Spinal cord (tissue), 10 donors: ENCODE results near the gene GRN. TPM values are rescaled to one million over a fixed set of nuclear protein-coding genes. Genes with fewer than 3 reads are reported as not detected.

Experiments used
- DNase-seq, 6 donors: peaks; one replicate each; pipeline versions ENCODE4 v3.0.0 to v3.0.0-alpha.2; 2013 to 2015; ENCODE audit warnings: low spot score in 6 of 6, low read depth in 4 of 6
- H3K27ac ChIP-seq: one replicate; pipeline ENCODE4 v1.5.1; 2013; ENCODE audit warnings: low read depth, low read length, control low read depth
- H3K27me3 ChIP-seq: one replicate; pipeline ENCODE4 v1.6.1; 2013; ENCODE audit warnings: low read length; ENCODE audit not compliant: control insufficient read depth, insufficient read depth
- H3K36me3 ChIP-seq: one replicate; pipeline ENCODE4 v1.6.1; 2013; ENCODE audit warnings: low read length; ENCODE audit not compliant: control insufficient read depth, insufficient read depth
- H3K4me1 ChIP-seq: one replicate; pipeline ENCODE4 v1.6.1; 2013; ENCODE audit warnings: low read length; ENCODE audit not compliant: control insufficient read depth, insufficient read depth
- H3K4me3 ChIP-seq: one replicate; pipeline ENCODE4 v1.5.1; 2013; ENCODE audit warnings: low read depth, low read length, control low read depth
- H3K9me3 ChIP-seq: one replicate; pipeline ENCODE4 v1.6.1; 2013; ENCODE audit warnings: low read length; ENCODE audit not compliant: control insufficient read depth, insufficient read depth
- WGBS: methylation state at CpG from one replicate; pipeline ENCODE4 v1.1.5; 2013; ENCODE audit warnings: missing lambda C conversion rate; ENCODE audit not compliant: insufficient coverage; 5-methylcytosine and 5-hydroxymethylcytosine counted together
- polyA plus RNA-seq, 2 donors: library from polyadenylated mRNA; unstranded; fragments of 120-200 nt; gene quantifications; one replicate each; pipeline ENCODE4 v1.2.1, GENCODE V29; 2013; ENCODE audit not compliant: insufficient read length in 2 of 2
- total RNA-seq, 2 donors: library from RNA; depleted of rRNA in 1 of 2; stranded (reverse); fragments of 120-200 nt in 1 of 2; fragments of >200 nt in 1 of 2; gene quantifications; one replicate each; pipeline versions ENCODE4 v1.2.3 to v1.2.4, GENCODE V29; 2013 to 2014
- donor health status: healthy.

GRN gene
- total and polyA plus RNA-seq, 4 donors, result 106 to 146 (median 132) TPM

DNA sequence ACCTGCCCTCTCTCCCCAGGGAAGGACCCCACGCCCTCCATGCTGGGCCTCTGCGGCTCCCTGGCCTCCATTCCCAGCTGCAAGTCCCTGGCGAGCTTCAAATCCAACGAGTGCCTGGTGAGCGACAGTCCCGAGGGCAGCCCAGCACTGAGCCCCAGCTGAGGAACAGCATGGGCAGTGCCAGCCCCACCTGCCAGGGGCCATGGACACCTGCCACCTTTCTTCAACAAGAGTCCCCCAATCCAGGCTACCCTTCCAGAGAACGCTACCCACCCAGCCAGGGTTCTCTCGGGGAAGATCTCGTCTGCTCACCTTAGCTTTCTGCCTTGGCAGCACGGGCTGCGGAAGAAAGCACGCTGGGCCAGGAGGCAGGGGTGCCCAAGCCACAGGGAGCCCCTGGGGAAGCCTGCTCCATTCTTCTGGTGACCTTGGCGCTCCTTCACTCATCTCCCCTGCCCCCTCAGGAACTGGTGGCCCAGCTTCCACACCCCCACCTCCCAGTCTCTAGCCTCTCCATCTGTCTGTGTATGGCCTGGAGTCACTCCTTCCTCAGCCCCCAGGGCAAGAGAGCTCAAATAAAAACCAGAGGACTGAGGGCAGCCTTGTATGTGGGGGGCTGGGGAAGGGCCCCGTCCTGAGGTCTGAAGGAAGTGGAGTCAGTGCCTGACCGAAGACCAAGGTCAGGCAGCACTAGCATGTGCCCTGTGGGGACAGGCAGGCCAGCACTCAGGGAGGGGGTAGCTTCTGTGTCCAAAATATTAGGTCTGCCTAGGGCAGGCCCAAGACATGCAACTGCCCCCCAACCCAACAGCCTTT lies 26.8 kb upstream of the GRN start:
- no peak for DNase-seq
- Histone ChIP-seq H3K9me3 (no peaks in the 10 kb centered on the region), H3K36me3 (peaks cover 88% of the 10 kb centered on the region), H3K4me1 (peaks cover 18% of the 10 kb centered on the region), H3K27me3 (peaks cover 24% of the 10 kb centered on the region), H3K27ac (no peak overlapping the region), H3K4me3 (no peak overlapping the region)
- 85% methylated on average over 14 of the region's 15 CpGs for WGBS

DNA sequence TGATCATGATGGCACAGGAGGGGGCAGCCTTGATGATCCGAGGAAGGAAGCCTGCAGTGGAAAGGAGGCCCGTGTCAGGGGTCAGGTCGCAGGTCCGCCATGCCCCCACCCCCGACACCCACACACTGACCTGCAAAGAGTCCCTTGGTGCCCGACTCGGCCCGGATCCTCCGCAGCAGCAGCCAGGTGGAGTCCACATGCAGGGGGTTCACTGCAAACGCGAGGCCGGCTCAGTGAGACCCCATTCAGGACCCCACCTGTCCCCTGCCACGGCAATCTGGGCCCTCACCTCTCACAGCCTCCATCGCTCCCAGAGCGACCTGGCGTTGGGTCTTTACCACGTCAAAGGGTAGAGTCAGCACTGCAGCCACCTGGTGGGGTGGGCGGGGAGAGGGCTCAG lies 25.0 kb upstream of the GRN start:
- Histone ChIP-seq H3K27ac (no peak overlapping the region), H3K4me1 (peaks cover 21% of the 10 kb centered on the region), H3K36me3 (peaks cover 70% of the 10 kb centered on the region), H3K27me3 (peaks cover 14% of the 10 kb centered on the region), H3K9me3 (no peaks in the 10 kb centered on the region), H3K4me3 (no peak overlapping the region)
- DNase-seq, result no peak
- WGBS, result 74% methylated on average over 11 of the region's 18 CpGs

- 87% methylated on average over 17 of the region's 21 CpGs for WGBS
- Histone ChIP-seq H3K4me3 (no peak overlapping the region), H3K4me1 (peaks cover 35% of the 10 kb centered on the region), H3K27ac (no peak overlapping the region), H3K9me3 (no peaks in the 10 kb centered on the region), H3K36me3 (peaks cover 57% of the 10 kb centered on the region), H3K27me3 (peaks cover 8% of the 10 kb centered on the region)
- no peak for DNase-seq
Measured at GRCh38 chr17:44321246-44322120, 23.6 kb upstream of the GRN start.

- Histone ChIP-seq H3K9me3 (no peaks in the 10 kb centered on the region), H3K27ac (no peak overlapping the region), H3K36me3 (peaks cover 53% of the 10 kb centered on the region), H3K4me1 (peaks cover 42% of the 10 kb centered on the region), H3K27me3 (peaks cover 4% of the 10 kb centered on the region), H3K4me3 (no peak overlapping the region)
- DNase-seq, result no peak
- 96% methylated on average over 11 of the region's 11 CpGs for WGBS
Measured at GRCh38 chr17:44322236-44322895, 22.7 kb upstream of the GRN start.

DNA sequence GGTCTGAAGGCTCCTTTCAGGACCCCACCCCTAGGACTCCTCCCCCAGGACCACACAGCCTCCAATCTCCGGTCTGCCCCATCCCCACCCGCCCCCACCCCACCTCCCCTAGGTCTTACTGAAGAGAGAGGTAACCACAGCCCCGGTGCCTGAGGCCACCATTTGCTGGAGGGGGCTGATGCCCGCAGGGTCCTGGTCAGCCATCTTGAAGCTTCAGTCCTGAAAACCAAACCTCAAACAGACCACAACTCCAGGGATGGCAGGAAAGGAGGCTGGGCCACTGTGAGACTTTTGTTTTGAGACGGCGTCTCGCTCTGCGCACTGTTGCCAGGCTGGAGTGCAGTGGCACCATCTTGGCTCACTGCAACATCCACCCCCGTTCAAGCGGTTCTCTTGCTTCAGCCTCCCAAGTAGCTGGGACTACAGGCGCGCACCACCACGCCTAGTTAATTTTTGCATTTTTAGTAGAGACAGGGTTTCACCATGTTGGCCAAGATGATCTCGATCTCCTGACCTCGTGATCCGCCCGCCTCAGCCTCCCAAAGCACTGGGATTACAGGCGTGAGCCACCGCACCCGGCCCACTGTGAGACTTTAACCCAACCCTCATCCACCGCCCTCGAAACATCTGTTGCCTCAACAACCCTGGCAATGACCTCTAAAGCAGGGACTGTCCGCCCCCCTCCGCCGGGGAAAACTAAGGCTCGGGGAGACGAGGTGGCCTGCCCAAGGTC lies 21.6 kb upstream of the GRN start:
- Histone ChIP-seq H3K27ac (no peak overlapping the region), H3K4me3 (peak overlapping the region; percentile 66), H3K4me1 (peaks cover 42% of the 10 kb centered on the region), H3K36me3 (peaks cover 41% of the 10 kb centered on the region), H3K27me3 (peaks cover 2% of the 10 kb centered on the region), H3K9me3 (no peaks in the 10 kb centered on the region)
- WGBS, result 57% methylated on average over 21 of the region's 27 CpGs
- DNase-seq, result no peak

- 1% methylated on average over 38 of the region's 38 CpGs for WGBS
- Histone ChIP-seq H3K4me1 (peaks cover 42% of the 10 kb centered on the region), H3K9me3 (no peaks in the 10 kb centered on the region), H3K27ac (no peak overlapping the region), H3K4me3 (peak overlapping the region; percentile 66), H3K27me3 (peaks cover 2% of the 10 kb centered on the region), H3K36me3 (peaks cover 35% of the 10 kb centered on the region)
- no peak for DNase-seq
Measured at GRCh38 chr17:44324092-44324570, 21.0 kb upstream of the GRN start.

DNA sequence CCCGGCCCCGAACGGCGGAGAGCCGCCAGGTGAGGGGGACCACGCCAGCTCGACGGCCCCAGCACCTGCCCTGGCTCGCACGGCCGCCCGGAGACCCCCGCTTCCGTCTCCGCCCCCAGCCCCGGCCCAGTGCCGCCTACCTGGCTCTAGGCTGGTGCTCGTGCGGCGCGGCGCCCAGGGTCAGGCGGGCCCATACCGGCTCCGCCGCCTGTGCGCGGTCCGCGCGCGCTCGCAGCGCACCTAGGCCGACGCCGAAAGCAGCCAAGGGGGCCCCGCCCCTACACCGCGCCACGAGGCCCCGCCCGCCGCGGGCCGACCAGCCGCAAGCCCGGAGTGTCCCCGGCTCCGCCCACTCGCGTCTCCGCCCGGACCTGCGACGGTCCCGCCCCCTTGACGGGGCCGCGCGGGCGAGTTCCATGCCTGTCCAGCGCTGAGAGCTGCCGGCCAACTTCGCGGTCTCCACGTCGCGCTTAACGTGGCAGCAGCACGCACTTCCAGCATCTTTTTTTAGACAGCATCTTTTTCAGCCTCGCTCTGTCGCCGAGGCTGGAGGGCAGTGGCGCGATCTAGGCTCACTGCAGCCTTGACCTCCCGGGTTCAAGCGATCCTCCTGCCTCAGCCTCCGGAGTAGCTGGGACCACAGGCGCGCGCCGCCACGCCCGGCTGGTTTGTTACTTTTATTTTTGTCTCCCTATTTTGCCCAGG lies 20.4 kb upstream of the GRN start, which contains the start of gene SLC25A39:
TSS of gene SLC25A39 (minus strand) at position 253 of the 705 bp plus-strand sequence. CDS start 1,261 bp downstream, outside the sequence.
- no peaks in the 10 kb centered on the region for H3K9me3 ChIP-seq
- peak; percentile 78 to 97 (median 88) for DNase-seq
- peaks cover 42% of the 10 kb centered on the region for H3K4me1 ChIP-seq
- peak within 1 kb of the TSS; percentile 85 for H3K27ac ChIP-seq
- peaks cover 2% of the 10 kb centered on the region for H3K27me3 ChIP-seq
- H3K36me3 ChIP-seq, result peaks cover 29% of the 10 kb centered on the region
- under 1% methylated on average over 85 of the region's 85 CpGs for WGBS
- peak within 1 kb of the TSS; percentile 69 for H3K4me3 ChIP-seq

DNA sequence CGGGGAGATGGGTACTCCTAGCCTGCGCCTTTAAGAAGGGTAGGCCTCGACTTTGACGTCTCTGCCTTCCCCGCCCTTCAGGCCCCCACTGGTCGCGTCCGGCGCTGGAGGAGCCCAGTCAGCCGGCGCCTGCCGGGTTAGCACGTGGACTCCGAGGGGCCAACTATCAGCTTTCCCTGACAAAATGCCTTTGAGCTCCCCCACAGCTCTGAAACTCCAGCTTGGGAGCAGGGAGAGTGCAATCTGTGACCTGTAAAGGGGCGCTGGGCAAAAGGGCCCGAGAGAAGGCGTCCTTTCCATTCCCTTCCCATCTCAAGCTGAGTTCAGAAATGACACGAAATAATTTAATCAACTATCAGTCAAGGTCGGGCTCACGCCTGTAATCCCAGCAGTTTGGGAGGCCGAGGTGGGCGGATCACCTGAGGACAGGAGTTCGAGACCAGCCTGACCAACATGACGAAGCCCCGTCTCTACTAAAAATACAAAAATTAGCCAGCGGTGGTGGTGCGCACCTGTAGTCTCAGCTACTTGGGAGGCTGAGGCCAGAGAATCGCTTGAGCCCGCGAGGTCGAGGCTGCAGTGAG lies 18.1 kb upstream of the GRN start:
- DNase-seq, result peak; percentile 86 to 99 (median 94)
- H3K27me3 ChIP-seq, result peaks cover 2% of the 10 kb centered on the region
- H3K4me1 ChIP-seq, result peaks cover 45% of the 10 kb centered on the region
- peak overlapping the region; percentile 57 for H3K27ac ChIP-seq
- H3K36me3 ChIP-seq, result peaks cover 7% of the 10 kb centered on the region
- no peaks in the 10 kb centered on the region for H3K9me3 ChIP-seq
- WGBS, result 12% methylated on average over 23 of the region's 31 CpGs
- no peak overlapping the region for H3K4me3 ChIP-seq
